GM18861 (cell line): ENCODE measurements around the gene TTC38.

Experiments used
- ATAC-seq: cut with Tn5 transposase; IDR thresholded peaks from one replicate; pipeline ENCODE4 v1.9.1; 2021; ENCODE audit not compliant: unreplicated experiment

TTC38 gene

DNA sequence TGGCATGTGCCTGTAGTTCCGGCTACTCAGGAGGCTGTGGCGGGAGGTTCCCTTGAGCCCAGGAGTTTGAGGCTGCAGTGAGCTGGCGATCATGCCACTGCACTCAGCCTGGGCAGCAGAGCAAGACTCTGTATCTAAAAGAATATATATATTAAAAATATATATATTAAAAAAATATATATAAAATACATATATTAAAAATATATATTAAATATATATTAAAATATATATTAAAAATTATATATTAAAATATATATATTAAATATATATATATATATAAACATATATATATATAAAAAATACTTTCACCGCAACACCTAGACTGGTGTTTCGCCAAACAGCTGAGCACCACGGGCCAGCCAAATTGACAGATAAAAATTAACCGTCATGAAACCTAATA is 8.8 kb downstream of the TTC38 start:
- no peak for ATAC-seq

DNA sequence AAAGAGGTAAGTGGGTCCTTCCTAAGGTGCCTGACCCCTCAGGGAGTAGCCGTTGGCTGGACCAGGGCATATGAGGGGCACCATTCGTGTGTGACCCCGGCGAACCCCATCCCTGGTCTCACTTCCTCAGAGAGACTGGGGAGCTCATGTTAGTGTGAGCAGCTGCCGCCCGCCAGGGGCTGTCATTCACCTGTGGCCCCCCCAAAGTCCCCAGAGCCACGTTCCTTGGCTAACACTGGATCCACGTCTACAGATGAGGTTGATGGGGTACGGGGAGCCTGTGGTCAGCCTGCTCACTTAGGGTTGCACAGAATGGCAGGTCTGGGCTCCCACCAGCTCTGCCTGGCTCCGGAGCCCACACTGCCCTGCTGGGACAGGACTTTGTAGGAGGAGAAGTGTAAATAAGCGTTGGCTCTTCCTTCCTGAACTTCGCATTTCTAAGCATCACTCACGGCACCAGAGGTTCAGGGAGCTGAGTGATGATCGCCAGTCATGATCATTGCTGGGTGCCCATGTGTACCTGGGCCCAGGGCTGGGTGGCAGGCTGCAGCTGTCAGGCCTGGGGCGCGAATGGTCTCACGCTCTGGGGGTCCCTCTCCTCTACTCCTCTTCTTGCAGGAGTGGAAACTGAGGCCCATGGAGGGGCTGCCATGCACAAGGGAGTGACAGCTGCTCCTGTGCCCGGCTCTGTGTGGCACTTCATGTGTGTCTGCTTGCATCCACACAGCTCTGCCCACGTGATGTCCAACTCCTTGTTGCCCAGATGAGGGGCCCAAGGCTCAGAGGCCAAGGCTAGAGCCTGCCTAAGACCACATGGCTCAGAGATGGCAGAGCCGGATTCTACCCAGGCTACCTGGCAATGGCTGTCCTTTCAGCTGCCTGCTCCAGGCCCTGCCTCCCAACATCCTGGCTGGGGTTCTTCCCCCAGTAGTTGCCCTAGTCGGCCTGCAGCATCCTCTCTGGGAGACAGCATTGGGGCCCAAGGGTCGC is 11.1 kb downstream of the TTC38 start:
- no peak for ATAC-seq

DNA sequence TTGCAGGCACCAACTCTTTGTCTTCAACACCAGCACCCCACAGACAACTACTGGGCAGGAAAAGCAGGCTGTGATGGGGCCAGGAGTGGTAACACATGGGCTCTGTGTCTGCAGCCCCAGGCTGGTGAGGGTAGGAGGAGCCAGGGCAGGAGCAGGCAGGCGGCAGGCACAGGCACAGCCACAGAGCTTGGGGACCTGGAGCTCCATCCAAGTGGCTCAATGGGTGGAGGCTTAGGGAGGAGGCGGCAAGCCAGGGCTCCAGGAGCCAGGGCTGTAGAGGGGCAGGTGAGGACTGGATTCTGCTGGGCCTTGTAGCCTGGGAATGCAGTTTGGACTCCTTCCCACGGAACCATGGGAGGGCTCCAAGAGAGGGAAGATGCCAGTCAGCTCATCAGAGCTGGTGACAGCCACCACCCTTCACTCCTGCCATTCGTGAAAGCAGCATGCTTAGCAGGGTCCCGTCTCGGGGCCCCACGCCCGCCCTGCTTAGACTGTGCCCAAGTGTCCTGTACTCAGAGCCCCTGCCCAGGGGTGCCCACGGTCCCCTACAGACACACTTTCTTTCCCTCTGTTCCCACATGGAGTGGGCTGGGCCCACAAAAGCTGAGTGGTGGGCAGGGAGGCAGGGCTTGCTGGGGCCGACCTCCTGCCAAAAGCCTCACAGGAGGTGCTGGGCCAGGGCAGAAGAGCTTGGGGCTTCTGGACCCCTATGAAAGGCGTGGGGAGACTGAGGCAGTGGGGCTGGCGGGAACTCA is 12.4 kb downstream of the TTC38 start:
- no peak for ATAC-seq

- ATAC-seq = no peak
Measured at GRCh38 chr22:46280999-46281623, 13.3 kb downstream of the TTC38 start.

GRCh38 chr22:46281866-46282678 is 14.3 kb downstream of the TTC38 start:
- no peak for ATAC-seq

DNA sequence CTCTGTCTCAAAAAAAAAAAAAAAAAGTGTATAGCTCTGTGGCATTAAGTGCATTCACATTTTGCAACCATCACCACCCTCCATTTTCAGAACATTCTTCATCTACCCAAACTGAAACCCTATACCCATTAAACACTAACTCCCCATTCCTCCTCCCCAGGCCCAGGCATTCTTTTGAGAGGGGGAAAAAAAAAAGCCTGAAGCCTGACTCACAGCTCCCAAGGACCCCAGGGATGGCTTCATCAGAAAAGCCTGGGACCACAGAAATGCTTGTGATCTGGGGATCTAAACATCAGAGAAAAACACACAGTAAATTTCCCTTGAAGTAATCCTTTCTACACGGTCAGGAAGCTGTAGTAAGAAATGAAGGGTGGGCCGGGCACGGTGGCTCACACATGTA is 18.2 kb downstream of the TTC38 start:
- no peak for ATAC-seq

DNA sequence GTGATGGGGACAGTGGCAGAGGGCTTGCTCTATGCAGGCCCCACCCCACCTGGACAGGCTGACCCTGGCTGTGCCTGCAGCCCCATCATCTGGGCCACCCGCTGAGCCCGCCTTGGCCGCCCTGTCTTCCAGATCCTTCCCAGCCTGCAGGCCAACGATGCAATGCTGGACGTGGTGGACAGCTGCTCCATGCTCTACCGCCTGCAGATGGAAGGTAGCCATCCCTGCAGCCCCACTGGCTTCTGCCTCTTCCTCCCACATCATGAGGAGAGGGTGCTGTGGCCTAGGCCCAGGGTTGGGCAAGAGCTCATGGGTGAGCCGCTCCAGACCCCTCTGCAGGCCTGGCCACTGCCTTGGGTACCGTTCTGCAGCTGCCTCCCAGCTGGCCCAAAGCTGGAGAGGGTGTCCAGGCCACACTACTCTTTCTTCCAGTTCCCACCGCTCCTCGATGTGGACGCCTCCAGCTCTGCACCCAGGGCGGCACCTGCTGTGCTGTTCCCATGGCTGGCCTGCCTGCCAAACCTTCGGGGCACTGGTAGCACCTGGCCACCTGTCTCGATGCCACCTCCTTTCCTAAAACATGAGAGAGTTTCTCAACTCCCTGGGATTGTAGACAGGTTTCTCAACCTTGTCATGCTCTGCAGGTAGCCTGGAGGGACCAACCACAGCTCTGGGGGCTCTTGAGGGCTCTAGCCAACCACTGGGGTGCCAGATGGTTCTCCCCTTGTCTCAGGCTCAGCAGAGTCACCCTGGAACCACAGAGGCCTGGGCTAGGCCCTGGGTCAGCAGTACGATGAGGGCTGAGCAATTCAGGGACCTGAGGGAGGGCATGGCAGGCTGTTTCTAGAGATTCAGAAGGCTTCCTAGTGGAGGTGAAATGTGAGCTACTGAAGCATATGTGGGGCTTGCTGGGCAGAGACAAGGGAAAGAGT is 19.4 kb downstream of the TTC38 start:
- no peak for ATAC-seq

- peak; percentile 60 for ATAC-seq
Measured at GRCh38 chr22:46287873-46288751, 20.3 kb downstream of the TTC38 start.

GRCh38 chr22:46288846-46289243 is 21.0 kb downstream of the TTC38 start:
- ATAC-seq = no peak

- no peak for ATAC-seq
Measured at GRCh38 chr22:46289244-46289891, 21.6 kb downstream of the TTC38 start.

DNA sequence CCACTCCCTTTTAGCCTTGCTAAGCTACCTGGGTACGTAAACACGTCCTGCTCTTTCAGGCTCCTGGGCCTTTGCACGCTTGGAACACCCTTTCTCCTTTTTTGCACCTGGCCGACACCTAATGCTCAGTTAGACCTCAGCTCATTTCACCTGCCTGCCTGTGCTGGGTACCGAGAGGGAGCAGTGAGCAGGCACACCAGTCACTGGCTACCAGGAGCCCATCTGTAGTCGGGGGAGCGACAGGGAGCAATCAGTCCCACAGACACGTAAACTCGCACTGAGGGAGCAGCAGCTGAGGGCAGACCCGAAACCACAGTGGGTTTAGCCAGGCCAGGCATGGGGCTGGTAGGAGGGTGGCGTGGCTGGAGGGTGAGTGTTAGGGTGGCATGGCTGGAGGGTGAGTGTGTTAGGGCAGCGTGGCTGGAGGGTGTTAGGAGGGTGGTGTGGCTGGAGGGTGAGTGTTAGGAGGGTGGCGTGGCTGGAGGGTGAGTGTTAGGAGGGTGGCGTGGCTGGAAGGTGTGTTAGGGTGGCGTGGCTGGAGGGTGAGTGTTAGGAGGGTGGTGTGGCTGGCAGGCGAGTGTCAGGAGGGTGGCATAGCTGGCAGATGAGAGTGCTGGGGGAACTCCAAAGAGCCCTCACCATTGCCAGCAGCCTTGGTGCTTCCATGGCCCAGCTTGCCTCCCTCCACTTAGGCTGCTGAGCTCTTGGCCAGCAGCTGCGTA is 22.5 kb downstream of the TTC38 start:
- no peak for ATAC-seq

DNA sequence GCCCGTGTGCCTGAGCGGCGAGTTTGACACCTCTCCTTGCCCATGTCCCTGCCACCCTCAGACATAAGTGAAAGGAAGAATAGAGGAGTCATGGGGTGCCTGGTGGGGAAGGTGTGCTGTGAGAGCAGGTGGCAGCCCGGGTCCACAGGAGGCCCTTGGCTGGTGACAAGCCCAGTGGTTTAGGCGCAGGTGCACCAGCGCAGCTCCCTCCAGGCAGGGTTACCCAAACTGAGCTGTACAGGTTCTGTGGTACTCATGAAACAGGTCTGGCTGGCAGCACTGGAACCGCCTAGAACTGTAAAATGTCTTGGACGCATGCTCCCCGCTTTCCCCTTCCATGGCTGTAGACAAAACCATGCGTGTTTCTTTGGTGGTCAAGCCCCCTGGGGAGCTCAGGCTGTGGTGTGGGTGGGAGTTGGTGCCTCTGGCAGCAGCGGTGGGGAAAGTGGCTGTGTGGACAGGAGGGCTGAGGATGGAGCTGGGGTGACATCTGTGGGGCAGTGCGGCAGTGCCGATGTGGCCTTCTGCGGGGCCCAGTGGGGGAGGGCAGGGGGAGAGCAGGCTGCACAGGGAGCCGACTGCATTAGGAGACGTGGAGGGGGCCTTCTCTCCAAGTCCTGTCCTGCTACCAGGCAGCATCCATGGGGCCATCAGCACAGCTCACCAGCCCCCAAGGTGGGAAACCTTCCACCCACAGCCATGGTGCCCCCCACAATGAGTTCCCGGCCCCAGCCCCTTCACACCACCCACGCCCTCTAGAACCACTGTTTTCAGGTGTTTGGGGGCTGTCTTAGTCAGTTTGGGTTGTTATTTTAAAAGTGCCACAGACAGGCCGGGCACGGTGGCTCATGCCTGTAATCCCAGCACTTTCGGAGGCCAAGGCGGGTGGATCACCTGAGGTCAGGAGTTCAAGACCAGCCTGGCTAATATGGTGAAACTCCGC is 23.3 kb downstream of the TTC38 start:
- ATAC-seq = no peak

- ATAC-seq = no peak
Measured at GRCh38 chr22:46292173-46292572, 24.4 kb downstream of the TTC38 start.

DNA sequence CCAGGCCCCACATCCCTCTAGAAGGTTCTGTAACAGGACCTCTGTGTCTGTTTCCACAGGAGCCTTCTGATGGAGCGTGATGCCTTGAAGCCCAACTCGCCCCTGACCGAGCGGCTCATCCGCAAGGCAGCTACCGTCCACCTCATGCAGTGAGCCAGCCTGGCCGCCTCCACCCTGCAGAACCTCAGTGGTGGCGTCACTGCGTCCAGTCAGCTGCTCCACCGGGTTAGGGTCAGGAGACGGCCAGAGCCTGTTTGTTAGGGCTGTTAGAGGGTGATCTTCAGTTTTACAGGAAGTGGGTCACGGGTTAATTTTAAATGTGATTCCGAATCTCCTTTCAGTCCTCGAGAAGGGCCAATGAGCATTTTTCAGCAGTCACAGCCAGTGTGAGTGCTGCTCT is 24.9 kb downstream of the TTC38 start:
- no peak for ATAC-seq

DNA sequence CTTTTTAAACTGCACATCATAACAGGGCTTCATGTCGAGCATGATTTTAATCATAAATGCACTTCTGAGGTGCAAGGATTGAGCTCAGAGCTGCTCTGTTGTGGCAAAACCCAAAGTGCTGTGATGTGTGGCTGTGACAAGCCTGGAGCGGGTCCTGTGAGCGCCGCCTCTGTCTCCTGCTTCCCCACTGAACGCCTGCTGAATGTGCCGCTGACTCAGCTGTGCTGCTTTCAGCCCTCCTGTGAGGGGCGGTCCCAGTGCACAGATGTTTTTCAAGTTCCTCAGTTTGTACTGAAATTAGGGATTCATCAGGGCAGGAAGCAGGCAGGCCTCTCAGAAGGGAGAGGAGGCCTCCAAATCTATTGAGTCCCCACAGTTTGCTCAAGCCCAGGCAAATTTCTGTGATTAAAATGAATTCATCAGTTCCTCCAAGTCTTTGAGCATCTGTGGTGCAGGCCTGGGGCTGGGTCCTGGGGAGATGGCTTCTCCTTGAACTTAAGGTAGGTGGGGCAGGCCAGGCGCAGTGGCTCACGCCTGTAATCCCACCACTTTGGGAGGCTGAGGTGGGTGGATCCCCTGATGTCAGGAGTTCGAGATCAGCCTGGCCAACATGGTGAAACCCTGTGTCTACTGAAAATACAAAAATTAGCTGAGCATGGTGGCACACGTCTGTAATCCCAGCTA is 25.9 kb downstream of the TTC38 start:
- ATAC-seq = no peak

- ATAC-seq = no peak
Measured at GRCh38 chr22:46294784-46295183, 27.0 kb downstream of the TTC38 start.
